ENCODE measurements around the gene SLC30A9.

Gene SLC30A9

GRCh38 chr4:42123071-42123644 is 132.8 kb downstream of the SLC30A9 start:
- DNase-seq (ENCODE audit: low spot score): no peak
- TF ChIP-seq, protein P1, sequence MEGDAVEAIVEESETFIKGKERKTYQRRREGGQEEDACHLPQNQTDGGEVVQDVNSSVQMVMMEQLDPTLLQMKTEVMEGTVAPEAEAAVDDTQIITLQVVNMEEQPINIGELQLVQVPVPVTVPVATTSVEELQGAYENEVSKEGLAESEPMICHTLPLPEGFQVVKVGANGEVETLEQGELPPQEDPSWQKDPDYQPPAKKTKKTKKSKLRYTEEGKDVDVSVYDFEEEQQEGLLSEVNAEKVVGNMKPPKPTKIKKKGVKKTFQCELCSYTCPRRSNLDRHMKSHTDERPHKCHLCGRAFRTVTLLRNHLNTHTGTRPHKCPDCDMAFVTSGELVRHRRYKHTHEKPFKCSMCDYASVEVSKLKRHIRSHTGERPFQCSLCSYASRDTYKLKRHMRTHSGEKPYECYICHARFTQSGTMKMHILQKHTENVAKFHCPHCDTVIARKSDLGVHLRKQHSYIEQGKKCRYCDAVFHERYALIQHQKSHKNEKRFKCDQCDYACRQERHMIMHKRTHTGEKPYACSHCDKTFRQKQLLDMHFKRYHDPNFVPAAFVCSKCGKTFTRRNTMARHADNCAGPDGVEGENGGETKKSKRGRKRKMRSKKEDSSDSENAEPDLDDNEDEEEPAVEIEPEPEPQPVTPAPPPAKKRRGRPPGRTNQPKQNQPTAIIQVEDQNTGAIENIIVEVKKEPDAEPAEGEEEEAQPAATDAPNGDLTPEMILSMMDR (IDR thresholded peaks at IDR 0.05; ENCODE audit: extremely low read depth, missing control alignments): no peak

GRCh38 chr4:42132099-42132498 is 141.8 kb downstream of the SLC30A9 start:
- DNase-seq (ENCODE audit: low spot score): no peak
- TF ChIP-seq, protein P1 (IDR thresholded peaks at IDR 0.05; ENCODE audit: extremely low read depth, missing control alignments): no peak

DNA sequence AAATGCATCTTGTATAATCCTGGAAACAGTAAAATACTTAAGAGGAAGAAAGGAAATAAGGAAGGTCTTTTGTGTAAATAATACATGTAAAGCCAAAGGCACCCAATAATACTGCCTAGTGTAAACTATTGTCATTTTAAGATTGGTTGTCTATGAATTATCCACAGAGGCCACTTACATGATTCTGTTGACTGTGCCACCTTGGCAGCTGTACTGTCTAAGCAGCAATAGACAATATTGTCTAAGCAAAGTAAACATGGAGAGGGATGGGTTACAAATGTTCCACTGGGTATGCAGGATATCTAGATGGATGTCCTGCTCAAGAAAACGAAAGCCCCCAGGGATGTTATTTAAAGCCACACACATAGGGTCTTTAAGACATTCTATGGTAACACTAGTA is 142.7 kb downstream of the SLC30A9 start:
- DNase-seq (ENCODE audit: low spot score): no peak

DNA sequence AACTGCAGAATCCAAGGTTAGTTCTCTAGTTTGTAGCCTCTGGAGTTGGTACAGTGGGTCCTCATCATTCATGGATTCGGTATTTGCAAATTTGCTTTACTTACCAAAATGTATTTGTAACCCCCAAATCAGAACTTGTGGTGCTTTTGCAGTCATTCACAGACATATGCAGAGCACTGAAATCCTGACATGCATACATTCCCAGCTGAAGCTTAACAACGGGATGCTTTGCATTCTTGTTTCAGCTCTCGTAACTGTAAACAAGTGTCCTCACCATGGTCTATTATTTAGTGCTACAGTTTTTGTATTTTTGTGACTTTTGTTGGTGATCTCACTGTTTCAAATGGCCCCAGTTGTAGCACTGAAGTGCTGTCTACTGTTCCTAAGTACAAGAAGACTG is 146.0 kb downstream of the SLC30A9 start:
- TF ChIP-seq, protein P1 (IDR thresholded peaks at IDR 0.05; ENCODE audit: extremely low read depth, missing control alignments): no peak
- DNase-seq (ENCODE audit: low spot score): no peak

More for the DNA sequence above, 142.7 kb downstream of the SLC30A9 start:
- TF ChIP-seq, protein P1 (IDR thresholded peaks at IDR 0.05; ENCODE audit: extremely low read depth, missing control alignments): no peak

All from GM20000 (cell line).